Suppressor macrophage treated with lipopolysaccharide for 4 hours (primary cell): Measurements from ENCODE around the gene TLNRD1.

ENCODE experiments used
- DNase-seq: peaks from one replicate; pipeline ENCODE4 v3.0.0-alpha.2; 2020

TLNRD1 gene

GRCh38 chr15:81002331-81003096 lies 1.8 kb downstream of the TLNRD1 start:
- no peak for DNase-seq

- no peak for DNase-seq
These were observed 2.3 kb downstream of the TLNRD1 start for GRCh38 chr15:81003097-81003350.

GRCh38 chr15:81006124-81006523 lies 5.4 kb downstream of the TLNRD1 start:
- no peak for DNase-seq

- DNase-seq = no peak
These were observed 6.8 kb downstream of the TLNRD1 start for GRCh38 chr15:81007428-81008064.

DNA sequence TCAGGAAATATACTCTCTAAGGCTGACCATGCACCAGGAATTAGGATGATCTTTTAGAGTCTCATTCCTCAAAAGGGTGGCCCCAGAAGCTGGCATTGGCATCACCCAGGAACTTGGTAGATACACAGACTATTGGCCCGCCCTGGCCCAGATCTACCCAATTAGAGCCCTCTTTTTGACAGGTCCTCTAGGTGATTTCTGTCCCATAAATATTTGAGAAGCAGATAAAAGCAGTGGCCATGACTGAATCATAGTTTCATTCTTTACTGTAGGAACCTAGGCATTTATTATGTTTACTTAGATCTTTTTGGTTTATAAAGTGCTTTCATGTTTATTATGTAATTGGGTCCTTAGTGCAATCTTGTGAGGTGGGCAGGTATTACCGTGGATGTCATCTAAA lies 7.6 kb downstream of the TLNRD1 start:
- no peak for DNase-seq

DNA sequence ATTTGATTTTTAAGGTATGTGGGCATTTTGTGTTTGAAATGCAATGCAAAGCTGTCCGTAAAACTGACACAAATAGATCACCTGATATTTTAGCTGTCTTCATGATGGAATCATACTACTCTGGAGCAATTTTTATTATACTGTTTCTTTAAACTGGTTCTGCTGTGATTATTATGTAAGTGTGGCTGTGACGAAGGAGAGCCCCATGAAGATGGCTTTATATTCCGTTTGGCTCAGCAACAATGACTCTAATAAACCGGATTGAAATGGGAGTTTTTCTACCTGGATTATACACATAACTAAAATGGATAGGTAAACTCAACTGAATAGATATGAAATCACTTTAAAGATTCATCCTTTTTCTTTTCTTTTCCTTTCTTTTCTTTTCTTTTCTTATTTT lies 9.4 kb downstream of the TLNRD1 start:
- DNase-seq = no peak

DNA sequence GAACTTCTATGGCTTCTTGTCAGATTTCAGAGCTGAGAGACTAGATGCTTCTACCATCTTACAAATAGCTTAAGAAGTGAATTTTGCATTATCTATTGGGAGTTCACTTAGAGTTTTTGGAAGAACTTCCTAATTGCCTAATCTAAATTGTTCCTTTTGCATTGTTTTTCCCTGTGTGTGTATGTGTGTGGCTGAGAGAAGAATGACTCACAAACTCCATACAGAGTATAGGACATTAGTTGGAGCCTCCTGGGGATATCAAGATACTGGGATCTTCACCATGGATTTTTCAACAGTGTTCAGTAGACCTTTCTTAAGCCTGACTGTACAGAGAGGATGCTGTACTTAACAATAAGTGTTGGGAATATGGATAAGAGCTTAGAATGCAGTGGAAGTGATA lies 10.9 kb downstream of the TLNRD1 start:
- no peak for DNase-seq

DNA sequence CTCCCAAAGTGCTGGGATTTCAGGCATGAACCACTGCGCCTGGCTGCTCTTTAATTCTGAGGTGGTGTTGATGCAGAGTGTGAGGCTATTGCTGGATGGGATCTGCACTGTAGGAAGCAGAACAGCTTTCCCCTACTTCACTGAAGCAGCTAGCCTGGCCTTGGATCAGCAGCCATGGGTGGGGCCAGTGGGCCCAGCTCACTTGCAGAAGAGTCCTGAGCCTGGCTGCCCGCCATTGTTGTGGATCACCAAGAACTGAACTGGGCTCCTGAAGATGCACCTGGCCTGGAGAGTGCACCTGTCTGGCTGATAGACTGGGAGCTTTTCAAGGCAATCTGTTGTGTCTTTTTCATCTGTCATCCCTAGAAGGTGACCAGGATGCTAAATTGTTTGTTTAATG lies 11.9 kb downstream of the TLNRD1 start:
- no peak for DNase-seq

- DNase-seq = no peak
These were observed 12.7 kb downstream of the TLNRD1 start for GRCh38 chr15:81013396-81013929.

DNA sequence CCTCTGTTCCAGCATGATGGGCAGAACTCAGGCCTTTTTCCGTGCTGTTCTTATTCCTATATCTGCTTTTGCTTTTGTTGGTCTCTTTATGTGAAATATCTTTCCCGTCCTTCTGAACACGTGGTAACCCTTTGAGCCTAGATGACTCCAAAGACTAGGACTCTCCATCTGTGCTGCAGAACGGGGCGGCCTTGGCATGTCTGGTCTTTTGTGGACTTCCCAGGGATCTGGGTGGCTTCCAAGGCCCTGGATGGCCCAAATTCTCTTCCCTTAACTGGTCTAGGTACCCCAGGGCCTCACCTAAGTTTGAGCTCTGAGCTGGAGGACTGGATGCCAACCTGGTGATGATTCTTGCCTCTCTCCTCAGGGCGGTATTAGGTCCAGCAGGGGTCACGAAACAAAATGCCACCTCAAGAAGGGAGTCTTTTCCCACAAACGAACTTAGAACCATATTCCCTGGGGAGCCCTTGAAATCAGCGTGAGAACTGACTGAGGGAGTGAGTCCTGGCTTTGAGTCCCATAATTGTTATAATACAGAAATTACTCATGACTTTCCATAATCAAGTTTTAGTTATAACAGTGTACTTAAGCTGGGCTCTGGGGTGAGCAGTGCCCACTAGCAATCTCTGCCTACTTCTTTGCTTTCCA lies 13.8 kb downstream of the TLNRD1 start:
- no peak for DNase-seq

GRCh38 chr15:81015621-81016488 lies 15.1 kb downstream of the TLNRD1 start:
- DNase-seq = no peak

DNA sequence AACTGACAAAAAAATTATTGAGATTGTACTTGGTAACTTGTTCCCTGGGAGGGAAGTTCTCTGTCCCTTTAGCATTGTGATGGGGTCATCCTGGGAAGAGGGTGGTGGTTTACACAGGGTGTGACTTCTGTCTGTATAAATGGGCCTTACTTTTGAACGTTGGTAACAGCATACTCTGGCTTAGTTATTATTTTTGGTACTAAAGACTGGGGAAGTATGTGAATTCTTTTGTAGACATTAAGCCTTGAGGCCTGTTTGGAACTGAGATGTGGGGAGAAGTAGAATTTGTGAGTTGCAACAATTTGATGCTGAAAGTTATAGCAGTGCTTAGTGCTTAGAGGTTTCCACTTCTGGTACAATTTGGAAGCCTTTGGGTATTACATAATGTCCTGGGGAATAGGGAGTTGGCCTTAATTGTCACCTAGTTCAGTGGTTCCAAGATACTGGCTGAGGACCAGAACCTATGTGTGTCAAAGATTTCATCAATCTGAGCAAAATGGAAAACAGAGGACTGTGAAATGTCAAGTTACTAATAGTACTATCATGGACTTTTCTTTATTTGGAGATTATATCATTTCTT lies 15.9 kb downstream of the TLNRD1 start:
- peak; percentile 29 for DNase-seq

- no peak for DNase-seq
These were observed 17.5 kb downstream of the TLNRD1 start for GRCh38 chr15:81018197-81018596.

GRCh38 chr15:81021321-81021720 lies 20.6 kb downstream of the TLNRD1 start:
- no peak for DNase-seq

DNA sequence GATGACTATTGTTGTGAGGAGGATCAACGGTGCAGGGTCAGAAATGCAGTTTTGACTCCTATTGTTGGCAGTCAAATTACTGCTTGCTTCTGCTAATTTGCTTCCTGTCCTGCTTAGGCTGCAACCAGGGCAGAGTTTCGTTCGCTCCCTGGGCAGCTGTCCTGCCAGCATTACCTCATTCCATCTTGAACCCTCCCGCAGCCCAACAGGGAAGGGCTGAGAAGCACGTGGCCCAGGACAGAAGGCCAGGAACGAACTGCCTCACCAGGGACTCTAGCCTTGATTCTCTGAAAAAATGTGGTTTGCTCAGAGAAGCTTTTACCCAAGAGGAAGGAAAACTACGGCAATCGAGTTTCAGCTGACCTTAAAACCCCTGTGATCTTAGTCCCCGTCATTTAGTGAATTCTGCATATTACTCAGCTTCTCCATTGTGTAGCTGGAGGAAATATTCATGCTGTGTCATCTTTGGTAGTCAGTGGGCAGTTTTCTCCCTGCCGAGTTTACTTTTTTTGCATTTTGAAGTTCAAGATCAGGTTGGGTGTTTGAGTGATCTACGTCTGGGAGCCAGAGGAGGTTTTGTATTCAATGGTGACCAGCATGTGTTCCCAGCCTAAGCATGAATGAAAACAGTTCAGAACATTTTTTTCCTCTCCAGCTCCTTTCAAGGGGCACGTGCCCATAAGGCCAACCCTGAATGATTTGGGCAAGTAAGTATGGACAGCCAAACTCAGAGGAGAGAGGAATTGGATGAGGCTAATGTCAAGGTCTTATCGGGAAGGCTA lies 23.0 kb downstream of the TLNRD1 start:
- peak; percentile 98 for DNase-seq

DNA sequence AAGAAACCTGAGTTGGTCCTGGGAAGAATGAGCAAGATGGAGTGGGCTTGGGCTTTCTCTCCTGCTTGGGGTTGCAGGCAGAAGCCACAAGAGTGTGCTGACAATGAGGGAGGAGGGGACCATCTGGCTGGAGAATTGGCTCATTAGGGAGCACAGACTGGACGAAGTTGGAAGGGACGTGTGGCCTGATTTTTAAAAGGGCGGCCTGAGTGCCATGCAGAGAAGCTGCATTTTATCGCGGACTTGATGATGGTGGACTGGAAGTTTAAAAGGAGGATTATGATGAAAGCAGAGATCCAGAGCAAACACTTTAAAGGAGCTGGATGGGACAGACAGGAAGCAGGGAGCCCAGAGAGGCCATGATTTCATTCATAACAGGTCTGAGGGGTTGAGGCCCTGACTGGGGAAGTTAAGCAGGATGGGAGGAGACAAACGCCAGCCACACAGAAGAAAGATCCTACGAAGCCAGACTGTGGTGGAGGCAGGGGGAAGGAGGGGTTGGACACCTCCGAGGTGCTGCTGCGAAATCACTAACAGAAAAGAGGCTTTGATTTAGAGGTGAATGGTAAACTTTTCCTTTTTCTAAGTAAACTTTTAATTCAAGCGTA lies 23.6 kb downstream of the TLNRD1 start:
- peak; percentile 58 for DNase-seq

DNA sequence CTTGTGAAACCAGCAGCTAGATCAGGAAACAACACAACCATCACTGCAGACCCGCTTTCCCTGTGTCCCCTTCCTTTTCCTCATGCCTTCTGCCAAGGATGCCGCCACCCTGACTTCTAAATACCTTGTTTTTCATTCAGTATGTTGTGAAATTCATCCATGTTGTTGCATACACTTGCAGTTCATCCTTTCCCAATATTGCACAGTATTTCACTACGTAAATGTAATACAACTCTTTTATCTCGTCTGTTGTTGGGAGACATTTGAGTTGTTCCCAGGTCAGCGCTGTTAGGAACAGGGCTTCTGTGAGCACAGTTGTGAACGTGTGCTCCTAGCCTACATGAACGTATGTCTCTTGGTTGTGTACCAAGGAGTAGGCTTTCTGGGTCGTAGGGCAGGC lies 24.2 kb downstream of the TLNRD1 start:
- peak; percentile 56 for DNase-seq

DNA sequence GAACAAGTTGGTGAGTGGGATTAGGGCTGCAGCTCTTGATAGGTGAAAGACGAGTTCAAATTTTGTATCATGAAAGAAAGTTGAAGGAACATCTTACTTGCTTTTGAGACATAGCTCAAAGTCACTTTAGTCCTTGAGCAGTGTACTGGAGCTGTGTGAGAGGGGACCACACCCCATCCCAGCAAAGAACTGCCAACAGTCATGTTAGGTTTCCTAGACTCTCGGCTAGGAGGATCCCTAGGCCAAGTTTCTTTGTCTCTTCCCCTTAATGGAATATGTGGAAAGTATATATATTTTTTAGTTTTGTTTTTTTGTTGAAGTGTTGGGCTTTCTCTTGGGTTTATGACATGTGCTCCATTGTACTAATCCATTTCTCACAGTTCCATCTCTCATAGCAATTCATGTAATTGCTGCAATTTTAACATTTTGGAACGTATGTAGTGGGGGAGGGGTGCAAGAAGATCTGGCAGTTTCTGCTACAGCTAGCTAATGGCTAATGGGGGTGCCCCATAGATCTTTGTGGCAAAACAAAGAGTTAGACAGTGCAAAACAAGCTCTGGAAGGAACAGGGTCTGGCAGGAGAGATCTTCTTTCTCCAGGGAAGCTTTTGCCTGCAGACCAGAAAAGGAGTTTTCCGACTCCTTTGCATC lies 25.1 kb downstream of the TLNRD1 start:
- DNase-seq = no peak

GRCh38 chr15:81026836-81027599 lies 26.3 kb downstream of the TLNRD1 start:
- DNase-seq = peak; percentile 45
